Transverse colon (tissue), 3 donors: ENCODE data around the gene SLC27A5.

Experiments used
- POLR2A ChIP-seq: fragments of 450-650 bp; IDR thresholded peaks from one replicate; pipeline ENCODE4 v1.6.1; 2016; ENCODE audit warnings: antibody characterized with exemption, mild to moderate bottlenecking, moderate library complexity
- TF ChIP-seq, protein P1 (sequence below), 5 experiments: fragments of 200-600 bp in 3 of 5; fragments of 450-650 bp in 2 of 5; sonication (generic) in 3 of 5; IDR thresholded peaks; 1 replicate in 2 of 5; 2 replicates in 3 of 5; pipeline ENCODE4 v1.5.1; 2016 to 2017; ENCODE audit warnings: antibody characterized with exemption in 5 of 5, inconsistent platforms in 3 of 5, mild to moderate bottlenecking in 2 of 5, moderate library complexity in 1 of 5

GRCh38 chr19:58473775-58474174 is 38.0 kb downstream of the SLC27A5 start:
- TF ChIP-seq, protein P1, sequence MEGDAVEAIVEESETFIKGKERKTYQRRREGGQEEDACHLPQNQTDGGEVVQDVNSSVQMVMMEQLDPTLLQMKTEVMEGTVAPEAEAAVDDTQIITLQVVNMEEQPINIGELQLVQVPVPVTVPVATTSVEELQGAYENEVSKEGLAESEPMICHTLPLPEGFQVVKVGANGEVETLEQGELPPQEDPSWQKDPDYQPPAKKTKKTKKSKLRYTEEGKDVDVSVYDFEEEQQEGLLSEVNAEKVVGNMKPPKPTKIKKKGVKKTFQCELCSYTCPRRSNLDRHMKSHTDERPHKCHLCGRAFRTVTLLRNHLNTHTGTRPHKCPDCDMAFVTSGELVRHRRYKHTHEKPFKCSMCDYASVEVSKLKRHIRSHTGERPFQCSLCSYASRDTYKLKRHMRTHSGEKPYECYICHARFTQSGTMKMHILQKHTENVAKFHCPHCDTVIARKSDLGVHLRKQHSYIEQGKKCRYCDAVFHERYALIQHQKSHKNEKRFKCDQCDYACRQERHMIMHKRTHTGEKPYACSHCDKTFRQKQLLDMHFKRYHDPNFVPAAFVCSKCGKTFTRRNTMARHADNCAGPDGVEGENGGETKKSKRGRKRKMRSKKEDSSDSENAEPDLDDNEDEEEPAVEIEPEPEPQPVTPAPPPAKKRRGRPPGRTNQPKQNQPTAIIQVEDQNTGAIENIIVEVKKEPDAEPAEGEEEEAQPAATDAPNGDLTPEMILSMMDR (IDR thresholded peaks at IDR 0.05): no peak
- no peak for TF ChIP-seq POLR2A
